GM19324 (cell line): ENCODE data around the gene PCDH10.

Experiments
- ATAC-seq: cut with Tn5 transposase; IDR thresholded peaks from one replicate; pipeline ENCODE4 v1.9.1; 2021; ENCODE audit warnings: mild to moderate bottlenecking, moderate library complexity; ENCODE audit not compliant: unreplicated experiment, low FRiP score

Gene PCDH10

GRCh38 chr4:133149932-133150471 is 908 bp downstream of the PCDH10 start:
- ATAC-seq: no peak

DNA sequence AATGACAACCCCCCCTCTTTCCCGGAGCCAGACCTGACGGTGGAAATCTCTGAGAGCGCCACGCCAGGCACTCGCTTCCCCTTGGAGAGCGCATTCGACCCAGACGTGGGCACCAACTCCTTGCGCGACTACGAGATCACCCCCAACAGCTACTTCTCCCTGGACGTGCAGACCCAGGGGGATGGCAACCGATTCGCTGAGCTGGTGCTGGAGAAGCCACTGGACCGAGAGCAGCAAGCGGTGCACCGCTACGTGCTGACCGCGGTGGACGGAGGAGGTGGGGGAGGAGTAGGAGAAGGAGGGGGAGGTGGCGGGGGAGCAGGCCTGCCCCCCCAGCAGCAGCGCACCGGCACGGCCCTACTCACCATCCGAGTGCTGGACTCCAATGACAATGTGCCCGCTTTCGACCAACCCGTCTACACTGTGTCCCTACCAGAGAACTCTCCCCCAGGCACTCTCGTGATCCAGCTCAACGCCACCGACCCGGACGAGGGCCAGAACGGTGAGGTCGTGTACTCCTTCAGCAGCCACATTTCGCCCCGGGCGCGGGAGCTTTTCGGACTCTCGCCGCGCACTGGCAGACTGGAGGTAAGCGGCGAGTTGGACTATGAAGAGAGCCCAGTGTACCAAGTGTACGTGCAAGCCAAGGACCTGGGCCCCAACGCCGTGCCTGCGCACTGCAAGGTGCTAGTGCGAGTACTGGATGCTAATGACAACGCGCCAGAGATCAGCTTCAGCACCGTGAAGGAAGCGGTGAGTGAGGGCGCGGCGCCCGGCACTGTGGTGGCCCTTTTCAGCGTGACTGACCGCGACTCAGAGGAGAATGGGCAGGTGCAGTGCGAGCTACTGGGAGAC is 1.6 kb downstream of the PCDH10 start:
- no peak for ATAC-seq

DNA sequence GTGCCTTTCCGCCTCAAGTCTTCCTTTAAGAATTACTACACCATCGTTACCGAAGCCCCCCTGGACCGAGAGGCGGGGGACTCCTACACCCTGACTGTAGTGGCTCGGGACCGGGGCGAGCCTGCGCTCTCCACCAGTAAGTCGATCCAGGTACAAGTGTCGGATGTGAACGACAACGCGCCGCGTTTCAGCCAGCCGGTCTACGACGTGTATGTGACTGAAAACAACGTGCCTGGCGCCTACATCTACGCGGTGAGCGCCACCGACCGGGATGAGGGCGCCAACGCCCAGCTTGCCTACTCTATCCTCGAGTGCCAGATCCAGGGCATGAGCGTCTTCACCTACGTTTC is 2.2 kb downstream of the PCDH10 start:
- ATAC-seq: no peak

DNA sequence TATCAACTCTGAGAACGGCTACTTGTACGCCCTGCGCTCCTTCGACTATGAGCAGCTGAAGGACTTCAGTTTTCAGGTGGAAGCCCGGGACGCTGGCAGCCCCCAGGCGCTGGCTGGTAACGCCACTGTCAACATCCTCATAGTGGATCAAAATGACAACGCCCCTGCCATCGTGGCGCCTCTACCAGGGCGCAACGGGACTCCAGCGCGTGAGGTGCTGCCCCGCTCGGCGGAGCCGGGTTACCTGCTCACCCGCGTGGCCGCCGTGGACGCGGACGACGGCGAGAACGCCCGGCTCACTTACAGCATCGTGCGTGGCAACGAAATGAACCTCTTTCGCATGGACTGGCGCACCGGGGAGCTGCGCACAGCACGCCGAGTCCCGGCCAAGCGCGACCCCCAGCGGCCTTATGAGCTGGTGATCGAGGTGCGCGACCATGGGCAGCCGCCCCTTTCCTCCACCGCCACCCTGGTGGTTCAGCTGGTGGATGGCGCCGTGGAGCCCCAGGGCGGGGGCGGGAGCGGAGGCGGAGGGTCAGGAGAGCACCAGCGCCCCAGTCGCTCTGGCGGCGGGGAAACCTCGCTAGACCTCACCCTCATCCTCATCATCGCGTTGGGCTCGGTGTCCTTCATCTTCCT is 2.7 kb downstream of the PCDH10 start:
- ATAC-seq: no peak

DNA sequence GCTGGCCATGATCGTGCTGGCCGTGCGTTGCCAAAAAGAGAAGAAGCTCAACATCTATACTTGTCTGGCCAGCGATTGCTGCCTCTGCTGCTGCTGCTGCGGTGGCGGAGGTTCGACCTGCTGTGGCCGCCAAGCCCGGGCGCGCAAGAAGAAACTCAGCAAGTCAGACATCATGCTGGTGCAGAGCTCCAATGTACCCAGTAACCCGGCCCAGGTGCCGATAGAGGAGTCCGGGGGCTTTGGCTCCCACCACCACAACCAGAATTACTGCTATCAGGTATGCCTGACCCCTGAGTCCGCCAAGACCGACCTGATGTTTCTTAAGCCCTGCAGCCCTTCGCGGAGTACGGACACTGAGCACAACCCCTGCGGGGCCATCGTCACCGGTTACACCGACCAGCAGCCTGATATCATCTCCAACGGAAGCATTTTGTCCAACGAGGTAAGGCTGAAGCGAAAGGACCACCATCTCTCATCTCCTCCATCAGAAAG is 3.3 kb downstream of the PCDH10 start:
- ATAC-seq: no peak

DNA sequence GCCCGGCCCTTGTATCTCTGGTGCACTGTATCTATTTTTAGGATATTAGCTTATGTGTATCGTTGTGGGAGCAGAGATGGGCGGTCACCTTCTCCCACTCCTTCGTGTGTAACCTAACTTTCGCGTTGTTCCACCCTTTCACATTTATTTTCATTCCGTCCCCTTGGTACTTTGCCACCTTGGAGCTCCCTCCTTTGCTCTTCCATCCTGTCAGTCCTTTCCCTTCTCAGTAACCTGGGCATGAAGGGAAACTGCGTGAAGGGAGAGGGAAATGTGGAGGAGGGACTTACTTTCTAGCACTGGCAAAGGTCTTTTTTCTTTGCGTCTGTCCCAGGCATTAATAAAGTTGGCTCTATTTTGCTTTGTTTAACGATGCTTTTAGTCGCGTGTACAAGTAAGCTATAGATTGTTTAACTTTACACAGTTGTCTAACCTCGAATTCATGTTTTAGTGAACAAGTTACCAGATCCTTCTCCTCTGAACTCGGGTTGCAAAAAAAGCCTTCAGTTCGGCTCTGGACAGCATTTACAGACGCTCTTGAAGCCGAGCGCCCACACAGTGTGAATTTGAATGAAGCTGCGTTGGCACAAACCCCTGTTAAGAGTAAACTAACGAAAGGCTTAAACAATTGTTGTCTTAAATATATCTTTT is 3.9 kb downstream of the PCDH10 start:
- ATAC-seq: no peak

GRCh38 chr4:133154725-133155124 is 5.6 kb downstream of the PCDH10 start:
- no peak for ATAC-seq

DNA sequence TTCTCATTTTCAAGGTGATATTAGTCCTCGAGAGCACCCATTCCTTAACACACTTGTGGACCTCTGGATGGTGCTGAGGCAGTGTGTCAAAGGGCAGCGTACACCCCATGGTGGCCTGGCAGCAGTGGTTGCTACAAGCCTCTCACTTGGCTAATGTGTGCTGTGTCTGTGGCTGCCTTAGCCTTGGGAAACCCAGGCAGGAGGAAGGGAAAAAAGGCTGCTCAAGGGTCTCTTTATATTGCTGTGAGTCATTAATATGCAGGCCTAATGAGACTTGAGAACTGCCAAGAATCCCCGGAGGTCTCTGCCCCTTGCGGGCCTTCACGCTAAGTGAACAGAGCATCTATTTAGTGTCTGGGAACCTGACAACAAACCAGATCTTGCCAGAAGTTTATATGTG is 7.0 kb downstream of the PCDH10 start:
- no peak for ATAC-seq

DNA sequence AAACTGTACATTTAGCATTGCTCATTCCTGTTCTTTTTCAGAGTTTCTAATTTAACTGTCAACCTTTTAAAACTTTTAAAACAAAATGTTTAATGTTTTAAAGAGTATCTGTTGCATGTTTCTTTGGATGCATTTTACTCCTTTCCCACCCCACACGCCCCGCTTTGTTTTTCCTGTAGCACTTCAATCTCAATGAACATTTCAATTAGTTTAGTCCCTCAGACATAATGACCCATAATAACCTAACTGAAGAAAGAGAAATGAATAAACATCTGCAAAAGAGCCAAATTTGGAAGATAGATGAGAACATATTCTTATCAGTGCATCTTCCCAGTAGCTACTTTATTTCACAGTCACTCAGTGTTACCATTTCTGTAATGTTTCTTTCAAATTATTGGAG is 7.5 kb downstream of the PCDH10 start:
- ATAC-seq: no peak

DNA sequence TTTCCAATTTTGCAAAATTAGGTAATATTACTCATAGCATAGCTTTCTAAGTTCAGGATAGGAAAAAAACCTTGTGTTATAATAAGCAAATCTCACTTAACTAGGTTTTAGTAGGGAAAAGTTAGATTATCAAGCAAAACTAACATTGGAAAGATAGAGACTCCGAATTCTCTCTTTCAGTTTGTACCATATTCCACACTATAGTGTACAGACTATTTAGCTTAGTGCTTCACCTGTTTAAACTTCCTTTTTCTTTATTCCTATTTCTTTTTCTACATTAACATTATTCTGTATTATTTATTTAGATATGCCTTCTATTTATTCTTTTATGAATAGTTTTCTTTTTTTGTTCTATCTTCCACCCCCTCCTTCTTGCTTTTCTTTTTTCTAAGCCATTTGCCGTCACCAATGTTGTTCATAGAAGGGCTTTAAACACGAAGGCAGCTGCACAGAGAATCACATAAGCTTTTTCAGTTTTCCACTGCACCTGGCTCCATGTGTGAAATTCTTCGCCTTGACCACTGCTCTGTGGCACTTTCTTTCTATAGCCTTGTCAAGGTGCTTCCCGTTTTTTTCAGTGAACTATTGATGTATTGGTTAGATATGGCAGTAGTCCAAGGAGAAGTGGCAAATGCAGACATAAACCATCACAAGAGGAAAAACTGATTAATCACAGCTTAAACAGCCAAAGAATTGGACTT is 8.5 kb downstream of the PCDH10 start:
- no peak for ATAC-seq

DNA sequence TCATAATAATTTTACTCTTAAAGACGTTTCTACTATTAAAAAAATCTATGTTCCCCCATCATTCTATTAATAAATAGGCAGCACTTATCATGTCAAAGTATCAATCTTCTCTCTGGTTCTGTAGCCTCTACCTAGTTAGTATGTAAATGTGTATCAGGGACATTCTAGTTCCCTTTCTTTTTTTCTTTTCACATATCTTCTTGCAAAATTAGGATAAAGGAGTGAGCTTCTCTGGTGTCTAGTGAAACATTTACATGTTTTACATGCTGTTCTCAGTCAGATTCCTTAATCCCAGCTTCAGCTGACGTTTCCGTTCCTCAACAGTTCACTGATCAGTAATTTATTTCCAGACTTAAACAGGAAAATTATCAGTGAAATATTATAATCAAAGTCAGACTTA is 11.8 kb downstream of the PCDH10 start:
- no peak for ATAC-seq

- ATAC-seq: no peak
These were observed 12.6 kb downstream of the PCDH10 start for GRCh38 chr4:133161570-133162295.

- ATAC-seq: no peak
These were observed 13.8 kb downstream of the PCDH10 start for GRCh38 chr4:133162941-133163340.

- ATAC-seq: no peak
These were observed 29.9 kb downstream of the PCDH10 start for GRCh38 chr4:133178956-133179355.

- ATAC-seq: no peak
These were observed 37.1 kb downstream of the PCDH10 start for GRCh38 chr4:133186210-133186609.

DNA sequence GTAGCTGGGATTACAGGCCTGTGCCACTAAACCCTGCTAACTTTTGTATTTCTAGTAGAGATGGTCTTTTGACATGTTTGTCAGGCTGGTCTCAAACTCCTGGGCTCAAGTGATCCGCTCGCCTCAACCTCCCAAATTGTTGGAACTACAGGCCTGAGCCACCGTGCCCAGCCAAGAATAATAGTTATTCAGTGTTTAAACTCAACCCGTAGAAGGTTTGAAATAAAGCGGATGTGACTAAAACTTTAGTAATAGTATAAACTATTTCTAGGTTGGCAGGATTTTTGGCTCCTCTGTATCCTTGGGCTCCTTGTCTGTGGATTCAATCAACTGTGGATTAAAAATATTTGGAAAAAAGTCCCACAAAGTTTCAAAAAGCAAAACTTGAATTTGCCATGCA is 37.8 kb downstream of the PCDH10 start:
- no peak for ATAC-seq

DNA sequence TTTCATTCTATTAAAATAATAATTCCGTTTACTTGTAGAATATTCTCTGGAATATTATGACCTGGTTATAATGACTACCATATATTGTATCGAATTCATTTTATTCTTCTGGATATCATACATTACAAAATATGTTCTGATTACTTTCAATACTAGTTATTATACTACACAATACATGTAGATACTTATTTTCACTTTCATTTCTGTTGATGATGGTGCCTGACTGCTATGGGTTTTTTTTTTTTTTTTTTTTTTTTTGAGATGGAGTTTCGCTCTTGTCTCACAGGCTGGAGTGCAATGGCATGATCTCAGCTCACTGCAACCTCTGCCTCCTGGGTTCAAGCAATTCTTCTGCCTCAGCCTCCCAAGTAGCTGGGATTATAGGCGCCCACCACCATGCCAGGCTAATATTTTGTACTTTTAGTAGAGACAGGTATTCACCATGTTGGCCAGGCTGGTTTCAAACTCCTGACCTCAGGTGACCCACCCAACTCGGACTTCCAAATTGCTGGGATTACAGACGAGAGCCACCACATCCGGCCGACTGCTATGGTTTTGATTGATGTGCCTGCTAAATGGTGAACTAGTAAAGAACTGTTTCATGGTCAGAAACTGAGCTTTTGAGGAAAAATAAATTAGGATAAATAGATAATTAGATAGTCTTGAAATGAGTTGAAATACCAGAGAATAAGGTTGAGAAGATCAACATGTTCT is 39.5 kb downstream of the PCDH10 start:
- no peak for ATAC-seq

GRCh38 chr4:133189147-133189517 is 40.0 kb downstream of the PCDH10 start:
- ATAC-seq: no peak

GRCh38 chr4:133190098-133190497 is 41.0 kb downstream of the PCDH10 start:
- no peak for ATAC-seq
